IMR-90 (cell line): ENCODE results near the gene DONSON. TPM values are rescaled to one million over a fixed set of nuclear protein-coding genes. Genes with fewer than 3 reads are reported as not detected.
A peak's percentile ranks its signal among the peaks of the same experiment; 100 is the strongest.

ENCODE experiments used
- ATAC-seq: fragments of 200-7000 bp; cut with Tn5 transposase; 2 replicates; pipeline ENCODE4 v1.9.1; 2020; ENCODE audit warnings: low read depth, mild to moderate bottlenecking, moderate library complexity
- BruUV-seq: library from RNA; stranded (reverse); fragments of 400-500 nt; replicated peaks from 2 replicates; lab custom pipeline; 2021; lab: Mats Ljungman, UMichigan
- CTCF ChIA-PET: fragments of 300-600 bp; formaldehyde crosslinking; extraction: SDS; loops from one replicate; lab custom pipeline; 2021; ENCODE audit warnings: antibody characterized with exemption; lab: Yijun Ruan, JAX
- POLR2A ChIA-PET: fragments of 300-600 bp; sonication (Branson Sonifier 250); formaldehyde crosslinking; loops from one replicate; lab custom pipeline; 2022; ENCODE audit warnings: antibody characterized with exemption; ENCODE audit not compliant: unreplicated experiment; lab: Charles Lee
- DNase-seq: peaks from one replicate; pipeline ENCODE4 v3.0.0; 2013
- H2AFZ ChIP-seq: replicated peaks from 2 replicates; pipeline ENCODE3; 2013; ENCODE audit warnings: low read length, mild to moderate bottlenecking; ENCODE audit not compliant: poor library complexity
- H2AK5ac ChIP-seq: 2 replicates; pipeline ENCODE4 v1.6.1; 2013; ENCODE audit warnings: low read depth, low read length, inconsistent platforms
- H2AK9ac ChIP-seq: replicated peaks from 2 replicates; pipeline ENCODE3; 2013; ENCODE audit warnings: mild to moderate bottlenecking, low read depth, low read length, moderate library complexity; ENCODE audit not compliant: poor library complexity
- H2BK120ac ChIP-seq: 2 replicates; pipeline ENCODE4 v1.6.1; 2013; ENCODE audit warnings: low read depth, low read length, inconsistent platforms
- H2BK15ac ChIP-seq: 3 replicates; pipeline ENCODE4 v1.6.1; 2013; ENCODE audit warnings: low read depth, low read length, inconsistent platforms
- H2BK20ac ChIP-seq: 2 replicates; pipeline ENCODE4 v1.6.1; 2013; ENCODE audit warnings: low read depth, mild to moderate bottlenecking, inconsistent platforms, low read length, moderate library complexity
- H2BK5ac ChIP-seq: 2 replicates; pipeline ENCODE4 v1.6.1; 2013; ENCODE audit warnings: mild to moderate bottlenecking, low read depth, low read length, inconsistent platforms; ENCODE audit not compliant: poor library complexity, severe bottlenecking
- H3K14ac ChIP-seq: replicated peaks from 2 replicates; pipeline ENCODE4 v1.6.1; 2013; ENCODE audit warnings: low read depth, low read length, inconsistent platforms
- H3K18ac ChIP-seq: 2 replicates; pipeline ENCODE4 v1.6.1; 2013; ENCODE audit warnings: low read depth, low read length, control low read depth
- H3K23ac ChIP-seq: 2 replicates; pipeline ENCODE4 v1.6.1; 2013; ENCODE audit warnings: low read depth, low read length, inconsistent platforms
- H3K27ac ChIP-seq: 2 replicates; pipeline ENCODE4 v1.5.1; 2013; ENCODE audit warnings: mild to moderate bottlenecking, control low read depth, low read length; ENCODE audit not compliant: insufficient read depth
- H3K27me3 ChIP-seq: 2 replicates; pipeline ENCODE4 v1.6.1; 2013; ENCODE audit warnings: low read length; ENCODE audit not compliant: control insufficient read depth, insufficient read depth
- H3K36me3 ChIP-seq: 2 replicates; pipeline ENCODE4 v1.6.1; 2013; ENCODE audit warnings: low read length, mixed read lengths; ENCODE audit not compliant: control insufficient read depth, insufficient read depth
- H3K4ac ChIP-seq: 2 replicates; pipeline ENCODE4 v1.6.1; 2013; ENCODE audit warnings: low read depth, low read length, inconsistent platforms
- H3K4me1 ChIP-seq: 2 replicates; pipeline ENCODE4 v1.6.1; 2013; ENCODE audit warnings: low read length, mixed read lengths; ENCODE audit not compliant: control insufficient read depth, insufficient read depth
- H3K4me2 ChIP-seq: 2 replicates; pipeline ENCODE4 v1.6.1; 2013; ENCODE audit warnings: low read depth, mild to moderate bottlenecking, control low read depth, low read length, moderate library complexity
- H3K4me3 ChIP-seq: 2 replicates; pipeline ENCODE4 v1.5.1; 2013; ENCODE audit warnings: low read depth, mild to moderate bottlenecking, control low read depth, low read length, moderate library complexity; ENCODE audit not compliant: insufficient read depth
- H3K56ac ChIP-seq: 2 replicates; pipeline ENCODE4 v1.6.1; 2013; ENCODE audit warnings: low read length, inconsistent platforms; ENCODE audit not compliant: insufficient read depth; ENCODE audit errors: extremely low read depth
- H3K79me1 ChIP-seq, 2 experiments: 2 replicates each; pipeline ENCODE4 v1.6.1; 2013; ENCODE audit warnings: low read length in 2 of 2, inconsistent platforms in 1 of 2, low read depth in 1 of 2
- H3K9ac ChIP-seq: 2 replicates; pipeline ENCODE4 v1.6.1; 2013; ENCODE audit warnings: low read depth, low read length, control low read depth
- H3K9me1 ChIP-seq: 2 replicates; pipeline ENCODE4 v1.6.1; 2013; ENCODE audit warnings: low read length, inconsistent platforms; ENCODE audit not compliant: insufficient read depth
- H3K9me3 ChIP-seq: 2 replicates; pipeline ENCODE4 v1.6.1; 2013; ENCODE audit warnings: low read length; ENCODE audit not compliant: control insufficient read depth, insufficient read depth
- H4K20me1 ChIP-seq: 2 replicates; pipeline ENCODE4 v1.6.1; 2013; ENCODE audit warnings: low read length, inconsistent platforms; ENCODE audit not compliant: insufficient read depth
- H4K5ac ChIP-seq: 2 replicates; pipeline ENCODE4 v1.6.1; 2013; ENCODE audit warnings: mild to moderate bottlenecking, low read depth, low read length, control low read depth
- H4K8ac ChIP-seq, 2 experiments: 2 replicates each; pipeline ENCODE4 v1.6.1; 2013; ENCODE audit warnings: low read depth in 2 of 2, low read length in 2 of 2, control low read depth in 1 of 2, inconsistent platforms in 1 of 2
- H4K91ac ChIP-seq: 2 replicates; pipeline ENCODE4 v1.6.1; 2013; ENCODE audit warnings: low read depth, low read length, inconsistent platforms; ENCODE audit not compliant: insufficient read depth
- BHLHE40 ChIP-seq: fragments of 150-350 bp; IDR thresholded peaks from 2 replicates; pipeline ENCODE4 v1.6.1; 2016; ENCODE audit warnings: mild to moderate bottlenecking, low read depth, low read length
- CEBPB ChIP-seq: IDR thresholded peaks from 2 replicates; pipeline ENCODE4 v1.6.1; 2012; ENCODE audit warnings: low read depth, low read length, improper control_type of control experiment
- CHD1 ChIP-seq: IDR thresholded peaks from 2 replicates; pipeline ENCODE4 v1.6.1; 2012; ENCODE audit warnings: low read depth, low read length, improper control_type of control experiment
- CTCF ChIP-seq: conservative IDR thresholded peaks from 2 replicates; pipeline ENCODE4 v1.5.1; 2012; ENCODE audit warnings: mild to moderate bottlenecking, low read depth, low read length, improper control_type of control experiment
- ELK1 ChIP-seq: fragments of 150-350 bp; IDR thresholded peaks from 2 replicates; pipeline ENCODE4 v1.6.1; 2016; ENCODE audit warnings: low read depth, mild to moderate bottlenecking, low read length, moderate library complexity, borderline replicate concordance
- FOS ChIP-seq: fragments of 150-350 bp; IDR thresholded peaks from 2 replicates; pipeline ENCODE4 v1.6.1; 2016; ENCODE audit warnings: low read depth, low read length
- MAFK ChIP-seq: IDR thresholded peaks from 2 replicates; pipeline ENCODE4 v1.6.1; 2012; ENCODE audit warnings: low read depth, low read length, improper control_type of control experiment
- MAZ ChIP-seq: IDR thresholded peaks from 2 replicates; pipeline ENCODE4 v1.6.1; 2012; ENCODE audit warnings: low read depth, mild to moderate bottlenecking, low read length, improper control_type of control experiment, moderate library complexity, borderline replicate concordance
- MXI1 ChIP-seq: IDR thresholded peaks from 2 replicates; pipeline ENCODE4 v1.6.1; 2012; ENCODE audit warnings: low read depth, mild to moderate bottlenecking, low read length, moderate library complexity, borderline replicate concordance
- NFE2L2 ChIP-seq: fragments of 150-350 bp; IDR thresholded peaks from 2 replicates; pipeline ENCODE4 v1.6.1; 2016; ENCODE audit warnings: low read depth, mild to moderate bottlenecking, low read length
- POLR2A ChIP-seq: IDR thresholded peaks from 2 replicates; pipeline ENCODE4 v1.6.1; 2012; ENCODE audit warnings: mild to moderate bottlenecking, low read depth, low read length
- RAD21 ChIP-seq: IDR thresholded peaks from 2 replicates; pipeline ENCODE4 v1.6.1; 2012; ENCODE audit warnings: low read length, improper control_type of control experiment
- RCOR1 ChIP-seq: IDR thresholded peaks from 2 replicates; pipeline ENCODE4 v1.6.1; 2012; ENCODE audit warnings: mild to moderate bottlenecking, low read length, improper control_type of control experiment; ENCODE audit not compliant: insufficient replicate concordance
- RFX5 ChIP-seq: IDR thresholded peaks from 2 replicates; pipeline ENCODE4 v1.8.0; 2012; ENCODE audit warnings: low read depth, mild to moderate bottlenecking, low read length, moderate library complexity
- SMC3 ChIP-seq: fragments of 150-350 bp; IDR thresholded peaks from 2 replicates; pipeline ENCODE4 v1.6.1; 2016; ENCODE audit warnings: low read depth, mild to moderate bottlenecking, antibody characterized with exemption, low read length, moderate library complexity
- WGBS, 2 experiments: methylation state at CpG; one replicate each; pipeline versions ENCODE4 v1.1.5 to v1.1.7; 2013; ENCODE audit warnings: missing lambda C conversion rate in 2 of 2; ENCODE audit not compliant: insufficient read length in 1 of 2; ENCODE audit errors: extremely low coverage in 2 of 2; 5-methylcytosine and 5-hydroxymethylcytosine counted together
- dilution Hi-C: fragments of 300-500 bp; cut with HindIII; formaldehyde crosslinking; loops from one replicate; pipeline ENCODE4 v1.14.3; 2018; ENCODE audit warnings: low sequenced_read_pairs; ENCODE audit not compliant: unreplicated experiment
- in situ Hi-C: fragments of 300-500 bp; cut with MboI; formaldehyde crosslinking; loops from 3 replicates; pipeline ENCODE4 v1.14.3; 2019; ENCODE audit warnings: low sequenced_read_pairs, inconsistent platforms, mixed read lengths
- intact Hi-C: fragments of 100-400 bp; cut with micrococcal nuclease; formaldehyde crosslinking; loops from 2 replicates; pipeline ENCODE4 v1.10.0; 2022
- polyA plus RNA-seq, 3 experiments: library from polyadenylated mRNA; depleted of rRNA; stranded (reverse); fragments of >200 nt; gene quantifications; 2 replicates each; pipeline ENCODE4 v1.2.3, GENCODE V29; 2012; ENCODE audit warnings: low replicate concordance in 1 of 3
- total RNA-seq: library from RNA; depleted of rRNA; stranded (reverse); fragments of >200 nt; gene quantifications from 2 replicates; pipeline ENCODE4 v1.2.3, GENCODE V29; 2012

DONSON gene
- total and polyA plus RNA-seq, 2 of the 4 experiments (the other 2 are of a cell fraction): 14.3 to 16.6 TPM

- H2AK5ac ChIP-seq: peak within 1 kb of the TSS; percentile 97
- H4K20me1 ChIP-seq: peaks cover 41% of the 10 kb centered on the region
- no peaks in the 10 kb centered on the region for H3K9me3 ChIP-seq
- peaks cover 11% of the 10 kb centered on the region for H3K36me3 ChIP-seq
- peak within 1 kb of the TSS; percentile 70 for H3K4me3 ChIP-seq
- H3K4ac ChIP-seq: peak within 1 kb of the TSS; percentile 99
- intact Hi-C loops (no loop called here), dilution Hi-C loops (no loop called here), in situ Hi-C loops (no loop called here)
- peak within 1 kb of the TSS; percentile 97 for H3K4me2 ChIP-seq
- H3K23ac ChIP-seq: peak within 1 kb of the TSS; percentile 99
- peak within 1 kb of the TSS; percentile 100 for H3K14ac ChIP-seq
- H2BK5ac ChIP-seq: peak within 1 kb of the TSS; percentile 96
- peak within 1 kb of the TSS; percentile 95 for H2AFZ ChIP-seq
- H3K79me1 ChIP-seq: peaks cover 0 to 36% of the 10 kb centered on the region in 2 experiments; a peak in 2 of 4 replicates
- POLR2A ChIA-PET: interaction anchor here (0.5 to 1.3 kb wide), 3 partner anchors 10 to 34 kb away, joined by 3 to 4 read pairs (median 3); no protein-coding TSS in a partner anchor
- H3K56ac ChIP-seq: peak within 1 kb of the TSS; percentile 100
- peak within 1 kb of the TSS; percentile 87 for H2BK120ac ChIP-seq
- CTCF ChIA-PET: interaction anchor here (0.5 kb wide), 1 partner anchor 116 kb away, joined by 3 read pairs; no protein-coding TSS in a partner anchor
- peak within 1 kb of the TSS; percentile 89 to 99 for H4K8ac ChIP-seq
- peak within 1 kb of the TSS; percentile 71; the same call in 1 of the 3 replicates for H2BK15ac ChIP-seq
- H2BK20ac ChIP-seq: 0 out of 2 replicates have a peak within 1 kb of the TSS, but pooled peaks have one; percentile 8
- no peaks in the 10 kb centered on the region for H3K9me1 ChIP-seq
- peak within 1 kb of the TSS; percentile 95 for H3K18ac ChIP-seq
- ATAC-seq: peak; percentile 95
- no peaks in the 10 kb centered on the region for H3K4me1 ChIP-seq
- peak within 1 kb of the TSS; percentile 96 for H3K9ac ChIP-seq
- TSS peak; percentile 63 for BruUV-seq
- H3K27ac ChIP-seq: peak within 1 kb of the TSS; percentile 97
- H4K91ac ChIP-seq: peak within 1 kb of the TSS; percentile 99
- peak within 1 kb of the TSS; percentile 96 for H4K5ac ChIP-seq
- H2AK9ac ChIP-seq: peak within 1 kb of the TSS; percentile 100
- H3K27me3 ChIP-seq: no peaks in the 10 kb centered on the region
- peak; percentile 98 for DNase-seq
- WGBS, 2 experiments: 1% methylated on average over 26 of the region's 57 CpGs; no CpG with 5 or more reads in 1 of the 2 experiments
- TF ChIP-seq CHD1: peak; percentile 59
- no peak for TF ChIP-seq BHLHE40
- no peak for TF ChIP-seq CEBPB
- peak; percentile 94 for TF ChIP-seq RFX5
- TF ChIP-seq MAZ: peak; percentile 76
- no peak for TF ChIP-seq SMC3
- TF ChIP-seq CTCF: no peak
- TF ChIP-seq ELK1: no peak
- TF ChIP-seq POLR2A: peak; percentile 95
- TF ChIP-seq FOS: no peak
- peak; percentile 50; the same call in 1 of the 2 replicates for TF ChIP-seq MAFK
- no peak for TF ChIP-seq RAD21
- no peak for TF ChIP-seq RCOR1
- no peak for TF ChIP-seq NFE2L2
- TF ChIP-seq MXI1: peak; percentile 56; the same call in 1 of the 2 replicates
These were observed 45.6 kb downstream of the DONSON start, which contains the start of gene SON for GRCh38 chr21:33542640-33543504. TSS of gene SON (plus strand) at chr21:33543038. CDS start at chr21:33543093, 55 bp downstream.
